Mucosa of descending colon (tissue), 3 donors: ENCODE data around the gene PWWP2B. TPM values are rescaled to one million over a fixed set of nuclear protein-coding genes. Genes with fewer than 3 reads are reported as not detected.
"Not testable (repeated sequence)": the region's sequence is repeated elsewhere in the genome, so short reads cannot be mapped to it uniquely, and the experiment has no call there.

Experiments
- ATAC-seq: fragments of 200-7000 bp; cut with Tn5 transposase; one replicate; pipeline ENCODE4 v1.9.1; 2020; ENCODE audit warnings: mild to moderate bottlenecking, moderate library complexity
- DNase-seq, 3 donors: peaks; one replicate each; pipeline ENCODE4 v3.0.0-alpha.2; 2020
- H3K36me3 ChIP-seq: fragments of 200-600 bp; one replicate; pipeline ENCODE4 v1.8.0; 2021; ENCODE audit warnings: low read depth, mild to moderate bottlenecking
- H3K4me1 ChIP-seq: fragments of 200-600 bp; one replicate; pipeline ENCODE4 v1.8.0; 2021; ENCODE audit warnings: low read depth, mild to moderate bottlenecking
- H3K4me3 ChIP-seq: fragments of 200-600 bp; one replicate; pipeline ENCODE4 v1.8.0; 2021; ENCODE audit warnings: mild to moderate bottlenecking
- H3K9me3 ChIP-seq: fragments of 200-600 bp; one replicate; pipeline ENCODE4 v1.8.0; 2021; ENCODE audit warnings: mild to moderate bottlenecking
- CTCF ChIP-seq: fragments of 200-600 bp; IDR thresholded peaks from one replicate; pipeline ENCODE4 v1.8.0; 2022; ENCODE audit warnings: antibody characterized with exemption, mild to moderate bottlenecking
- intact Hi-C, 2 donors: fragments of 100-400 bp; cut with DNase I in 1 of 2; cut with micrococcal nuclease in 1 of 2; formaldehyde crosslinking; loops; one replicate each; pipeline versions ENCODE4 v1.11.0 to v1.11.1; 2022; cut with DNase I, micrococcal nuclease
- total RNA-seq, 3 donors: library from RNA; stranded (reverse); fragmentation: NEBNext Ultra II Directional in 2 of 3; extraction: Animal tissue kit (Norgen Biotek cat#: 25700) in 2 of 3; gene quantifications; one replicate each; pipeline versions ENCODE4 v1.2.1 to v1.2.4, GENCODE V29; 2021 to 2023
- donor health status: DM: no; HTN: no; CAD: no; lungs with moderate emphysema.
- donor health status: DM: no; HTN: no; CAD: no.
- donor health status: DM: no; HTN: yes; CAD: no.

Gene PWWP2B
- total RNA-seq, 3 donors from 2014 or later, result 37.7 to 55.6 (median 41.7) TPM

- H3K36me3 ChIP-seq, result no peaks in the 10 kb centered on the region
- ATAC-seq (no peak), DNase-seq (peak in 1 of 3 donors; percentile 13)
- intact Hi-C loops, result no loop called here
- no peaks in the 10 kb centered on the region for H3K4me1 ChIP-seq
- H3K4me3 ChIP-seq, result no peak overlapping the region
- H3K9me3 ChIP-seq, result no peaks in the 10 kb centered on the region
- TF ChIP-seq CTCF, result no peak
Measured at GRCh38 chr10:132376394-132376851, 20.6 kb upstream of the PWWP2B start.

GRCh38 chr10:132377326-132377725, 19.7 kb upstream of the PWWP2B start:
- Histone ChIP-seq H3K36me3 (no peaks in the 10 kb centered on the region), H3K9me3 (no peaks in the 10 kb centered on the region), H3K4me3 (no peak overlapping the region), H3K4me1 (no peaks in the 10 kb centered on the region)
- intact Hi-C loops, result no loop called here
- no peak for TF ChIP-seq CTCF
- ATAC-seq (no peak), DNase-seq (no peak)

DNA sequence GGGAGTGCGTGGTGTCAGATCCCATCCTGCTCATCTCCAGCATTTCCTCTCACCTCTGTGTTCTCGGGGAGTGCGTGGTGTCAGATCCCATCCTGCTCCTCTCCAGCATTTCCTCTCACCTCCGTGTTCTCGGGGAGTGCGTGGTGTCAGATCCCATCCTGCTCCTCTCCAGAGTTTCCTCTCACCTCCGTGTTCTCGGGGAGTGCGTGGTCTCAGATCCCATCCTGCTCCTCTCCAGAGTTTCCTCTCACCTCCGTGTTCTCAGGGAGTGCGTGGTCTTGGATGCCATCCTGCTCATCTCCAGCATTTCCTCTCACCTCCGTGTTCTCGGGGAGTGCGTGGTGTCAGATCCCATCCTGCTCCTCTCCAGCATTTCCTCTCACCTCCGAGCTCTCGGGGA, 18.0 kb upstream of the PWWP2B start:
- H3K9me3 ChIP-seq, H3K4me1 ChIP-seq, ATAC-seq, H3K4me3 ChIP-seq, H3K36me3 ChIP-seq, intact Hi-C loops: not testable (repeated sequence)
- DNase-seq, result peak in 1 of 3 donors; percentile 0

DNA sequence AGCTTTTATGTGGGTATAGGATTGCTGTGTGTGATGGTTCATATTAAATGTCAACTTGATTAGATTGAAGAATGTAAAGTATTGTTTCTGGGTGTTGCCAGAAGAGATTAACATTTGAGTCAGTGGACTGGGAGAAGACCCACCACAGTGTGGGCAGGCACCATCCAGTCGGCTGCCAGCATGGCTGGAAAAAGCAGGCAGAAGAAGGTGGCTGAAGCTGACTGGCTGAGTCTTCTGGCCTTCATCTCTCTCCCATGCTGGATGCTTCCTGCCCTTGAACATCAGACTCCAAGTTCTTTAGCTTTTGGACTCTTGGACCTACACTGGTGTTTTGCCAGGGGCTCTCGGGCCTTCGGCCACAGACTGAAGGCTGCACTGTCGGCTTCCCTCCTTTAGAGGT, 16.0 kb upstream of the PWWP2B start:
- not testable (repeated sequence) for H3K36me3 ChIP-seq, H3K9me3 ChIP-seq, H3K4me3 ChIP-seq, H3K4me1 ChIP-seq, ATAC-seq
- peak in 1 of 3 donors; percentile 13 for DNase-seq
- intact Hi-C loops, result loop anchor here in 1 of 2 donors (10.0 kb wide), 2 partner anchors 154 to 254 kb away; partner anchors contain the start of gene INPP5A

DNA sequence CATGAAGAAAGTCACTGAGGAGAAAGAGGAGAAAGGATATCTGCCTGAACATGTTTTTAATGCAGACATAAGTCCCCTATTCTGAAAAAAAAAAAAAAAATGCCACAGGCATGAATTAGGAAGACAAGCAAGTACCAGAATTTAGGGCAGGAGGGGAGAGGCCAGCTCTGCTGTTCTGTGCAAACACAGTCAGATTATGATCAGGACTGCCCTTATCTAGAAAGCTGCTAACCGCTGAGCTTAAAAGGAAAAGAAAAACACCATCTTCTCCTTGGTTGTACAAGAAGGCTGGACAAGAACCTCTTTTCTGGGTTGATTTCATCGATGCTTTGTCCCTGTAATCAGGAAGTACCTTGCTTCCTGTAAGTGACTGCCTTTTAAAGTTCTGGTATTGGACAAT, 15.3 kb upstream of the PWWP2B start:
- H3K36me3 ChIP-seq, result no peaks in the 10 kb centered on the region
- no peak overlapping the region for H3K4me3 ChIP-seq
- ATAC-seq (no peak), DNase-seq (no peak)
- no peaks in the 10 kb centered on the region for H3K4me1 ChIP-seq
- no peaks in the 10 kb centered on the region for H3K9me3 ChIP-seq
- intact Hi-C loops, result loop anchor here in 1 of 2 donors (10.0 kb wide), 2 partner anchors 153 to 253 kb away; partner anchors contain the start of gene INPP5A
- no peak for TF ChIP-seq CTCF

DNA sequence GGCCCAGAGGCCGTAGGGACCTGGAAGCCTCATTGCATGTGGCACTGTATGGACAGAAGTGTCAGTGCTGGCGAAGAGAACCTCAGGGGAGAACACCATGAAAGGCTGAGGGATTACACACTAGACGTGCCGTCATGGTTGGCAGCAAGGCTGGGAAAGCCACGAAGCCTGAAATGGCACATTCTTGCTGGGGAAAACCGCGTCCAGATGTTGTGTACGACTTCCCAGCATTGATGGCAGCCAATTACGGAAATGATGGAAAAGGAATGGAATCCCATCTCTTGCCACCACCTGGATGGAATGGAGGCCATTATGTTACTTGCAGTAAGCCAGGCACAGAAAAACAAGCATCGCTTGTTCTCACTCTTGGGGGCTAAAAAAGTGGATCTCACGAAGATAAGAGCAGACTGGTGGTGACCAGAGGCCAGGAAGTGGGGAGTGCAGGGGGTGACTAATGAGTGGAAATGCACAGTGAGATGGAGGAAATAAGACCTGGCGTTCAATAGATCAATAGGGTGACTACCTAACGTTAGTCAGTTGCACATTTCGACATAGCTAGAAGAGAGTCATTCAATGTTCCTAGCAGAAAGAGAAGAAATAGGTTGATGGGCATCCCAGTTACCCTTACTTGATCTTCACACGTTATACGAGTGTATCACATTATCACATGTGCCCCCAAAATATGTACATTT, 14.6 kb upstream of the PWWP2B start:
- intact Hi-C loops, result loop anchor here in 1 of 2 donors (10.0 kb wide), 2 partner anchors 152 to 252 kb away; partner anchors contain the start of gene INPP5A
- ATAC-seq (no peak), DNase-seq (no peak)

More for the DNA sequence above, 14.6 kb upstream of the PWWP2B start:
- no peaks in the 10 kb centered on the region for H3K36me3 ChIP-seq
- no peaks in the 10 kb centered on the region for H3K4me1 ChIP-seq
- TF ChIP-seq CTCF, result no peak
- H3K4me3 ChIP-seq, result no peak overlapping the region
- no peaks in the 10 kb centered on the region for H3K9me3 ChIP-seq
